ENCODE data around the gene LGALS16. TPM values are rescaled to one million over a fixed set of nuclear protein-coding genes. Genes with fewer than 3 reads are reported as not detected.

The LGALS16 gene
- total RNA-seq, 1 experiment from 2014 or later: not detected

DNA sequence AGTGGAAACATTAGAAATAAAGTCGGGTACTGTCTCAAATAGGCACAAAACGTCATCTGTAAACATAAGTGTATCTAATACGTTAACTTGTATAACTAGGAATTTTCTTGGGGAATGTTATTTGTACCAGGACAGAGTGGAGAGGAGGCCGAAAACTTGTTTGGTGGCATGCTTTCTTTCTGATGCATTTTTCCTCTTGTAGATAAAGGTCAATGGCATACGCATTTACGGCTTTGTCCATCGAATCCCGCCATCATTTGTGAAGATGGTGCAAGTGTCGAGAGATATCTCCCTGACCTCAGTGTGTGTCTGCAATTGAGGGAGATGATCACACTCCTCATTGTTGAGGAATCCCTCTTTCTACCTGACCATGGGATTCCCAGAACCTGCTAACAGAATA lies 48.7 kb upstream of the LGALS16 start:
- Mint-ChIP-seq H3K4me1 (peaks cover 9 to 11% of the 10 kb centered on the region in 2 experiments), H3K36me3 (ENCODE audit: insufficient read depth in 1 of 3, low read depth in 3 of 3) (no peaks in the 10 kb centered on the region), H3K27ac (no peak overlapping the region), H3K27me3 (ENCODE audit: low read depth) (peaks cover 8% of the 10 kb centered on the region), H3K4me3 (no peak overlapping the region), H3K9me3 (peaks cover 3 to 4% of the 10 kb centered on the region in 2 experiments; a peak in 3 of 5 replicates)
- Histone ChIP-seq H3K4ac (ENCODE audit: low read depth, low read length) (no peak overlapping the region), H3K79me1 (ENCODE audit: insufficient read depth, low read depth, low read length, poor library complexity, severe bottlenecking) (no peaks in the 10 kb centered on the region), H3K18ac (ENCODE audit: insufficient read length, low read depth, low read length) (no peak overlapping the region), H4K8ac (replicated peaks; ENCODE audit: insufficient read length, low read depth, low read length) (no peak overlapping the region), H3K27me3 (ENCODE audit: insufficient read depth, low read length) (no peaks in the 10 kb centered on the region), H2BK15ac (ENCODE audit: low read depth, low read length) (no peak overlapping the region), H3K14ac (ENCODE audit: insufficient read depth, low read length) (no peak overlapping the region), H3K4me2 (ENCODE audit: insufficient read depth, insufficient read length, low read length) (no peak overlapping the region), H3K27ac (ENCODE audit: insufficient read length, low read depth, low read length) (no peak overlapping the region), H3K23ac (ENCODE audit: insufficient read length, low read depth, low read length) (no peak overlapping the region), H3K9ac (ENCODE audit: extremely low read depth, insufficient read length, low read length) (no peak overlapping the region), H4K5ac (ENCODE audit: insufficient read length, low read depth, low read length) (no peak overlapping the region), H3K79me2 (ENCODE audit: insufficient read depth, low read length) (no peaks in the 10 kb centered on the region), H2AFZ (ENCODE audit: low read length) (no peak overlapping the region), H3K56ac (ENCODE audit: insufficient read length, low read depth, low read length) (no peak overlapping the region), H3K4me1 (ENCODE audit: insufficient read depth, low read length) (peaks cover 3% of the 10 kb centered on the region; the same call in 1 of the 2 replicates), H2BK5ac (ENCODE audit: insufficient read length, low read length) (no peak overlapping the region), H3K9me3 (ENCODE audit: control insufficient read depth, low read depth, low read length) (no peaks in the 10 kb centered on the region), H2BK20ac (ENCODE audit: low read depth, low read length, poor library complexity, severe bottlenecking) (no peak overlapping the region), H3T11ph (ENCODE audit: low read length) (no peak overlapping the region), H2BK120ac (ENCODE audit: low read depth, low read length, poor library complexity, severe bottlenecking) (no peak overlapping the region), H4K91ac (ENCODE audit: insufficient read length, low read depth, low read length) (no peak overlapping the region), H2AK5ac (ENCODE audit: insufficient read length, low read length) (no peak overlapping the region), H3K23me2 (ENCODE audit: insufficient read length, low read depth, low read length, poor library complexity, severe bottlenecking) (no peaks in the 10 kb centered on the region), H4K20me1 (ENCODE audit: control insufficient read depth, insufficient read depth, insufficient read length) (no peaks in the 10 kb centered on the region), H2BK12ac (ENCODE audit: insufficient read length, low read depth, low read length) (no peak overlapping the region)
- no CpG with 5 or more reads among the region's 9 CpGs for WGBS (ENCODE audit: extremely low coverage, insufficient read length, low lambda C conversion rate)
- TF ChIP-seq, protein P1, sequence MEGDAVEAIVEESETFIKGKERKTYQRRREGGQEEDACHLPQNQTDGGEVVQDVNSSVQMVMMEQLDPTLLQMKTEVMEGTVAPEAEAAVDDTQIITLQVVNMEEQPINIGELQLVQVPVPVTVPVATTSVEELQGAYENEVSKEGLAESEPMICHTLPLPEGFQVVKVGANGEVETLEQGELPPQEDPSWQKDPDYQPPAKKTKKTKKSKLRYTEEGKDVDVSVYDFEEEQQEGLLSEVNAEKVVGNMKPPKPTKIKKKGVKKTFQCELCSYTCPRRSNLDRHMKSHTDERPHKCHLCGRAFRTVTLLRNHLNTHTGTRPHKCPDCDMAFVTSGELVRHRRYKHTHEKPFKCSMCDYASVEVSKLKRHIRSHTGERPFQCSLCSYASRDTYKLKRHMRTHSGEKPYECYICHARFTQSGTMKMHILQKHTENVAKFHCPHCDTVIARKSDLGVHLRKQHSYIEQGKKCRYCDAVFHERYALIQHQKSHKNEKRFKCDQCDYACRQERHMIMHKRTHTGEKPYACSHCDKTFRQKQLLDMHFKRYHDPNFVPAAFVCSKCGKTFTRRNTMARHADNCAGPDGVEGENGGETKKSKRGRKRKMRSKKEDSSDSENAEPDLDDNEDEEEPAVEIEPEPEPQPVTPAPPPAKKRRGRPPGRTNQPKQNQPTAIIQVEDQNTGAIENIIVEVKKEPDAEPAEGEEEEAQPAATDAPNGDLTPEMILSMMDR (conservative IDR thresholded peaks at IDR 0.05): no peak
- DNase-seq: no peak

Data from H9 (cell line).